NCI-H2107 (cell line): ENCODE measurements around the gene MRO.
"Not testable (repeated sequence)": the region's sequence is repeated elsewhere in the genome, so short reads cannot be mapped to it uniquely, and the experiment has no call there.

Experiments
- DNase-seq: peaks from one replicate; lab custom pipeline; 2025; lab: John Stamatoyannopoulos, UW

Gene MRO

DNA sequence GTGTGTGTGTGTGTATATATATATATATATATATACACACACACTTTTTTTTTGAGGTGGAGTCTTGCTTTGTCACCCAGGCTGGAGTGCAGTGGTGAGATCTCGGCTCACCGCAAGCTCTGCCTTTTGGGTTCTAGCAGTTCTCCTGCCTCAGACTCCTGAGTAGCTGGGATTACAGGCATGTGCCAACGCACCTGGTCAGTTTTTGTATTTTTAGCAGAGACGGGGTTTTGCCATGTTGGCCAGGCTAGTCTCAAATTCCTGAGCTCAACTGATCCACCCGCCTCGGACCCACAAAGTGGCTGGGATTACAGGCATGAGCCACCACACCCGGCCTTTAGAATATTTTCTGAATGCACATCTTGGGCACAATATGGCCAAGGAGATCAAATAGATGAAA lies 13.7 kb upstream of the MRO start:
- not testable (repeated sequence) for DNase-seq

DNA sequence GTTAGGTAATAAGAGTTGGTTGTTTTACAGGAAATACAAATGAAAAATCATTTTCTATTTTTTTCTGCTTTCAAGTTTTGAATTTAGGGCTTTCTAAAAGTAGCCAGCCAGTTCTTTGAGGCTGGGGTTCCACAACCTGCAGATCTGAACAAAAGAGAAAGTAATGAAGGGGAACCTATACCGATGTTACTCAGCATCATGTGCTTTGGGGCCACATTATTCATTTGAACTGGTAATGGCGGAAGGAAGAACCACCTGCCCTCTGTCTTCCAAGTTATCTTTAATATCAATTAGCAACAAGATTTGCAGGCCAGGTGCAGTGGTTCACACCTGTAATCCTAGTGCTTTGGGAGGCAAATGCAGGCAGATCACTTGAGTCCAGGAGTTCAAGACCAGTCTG lies 12.9 kb upstream of the MRO start:
- DNase-seq: no peak

DNA sequence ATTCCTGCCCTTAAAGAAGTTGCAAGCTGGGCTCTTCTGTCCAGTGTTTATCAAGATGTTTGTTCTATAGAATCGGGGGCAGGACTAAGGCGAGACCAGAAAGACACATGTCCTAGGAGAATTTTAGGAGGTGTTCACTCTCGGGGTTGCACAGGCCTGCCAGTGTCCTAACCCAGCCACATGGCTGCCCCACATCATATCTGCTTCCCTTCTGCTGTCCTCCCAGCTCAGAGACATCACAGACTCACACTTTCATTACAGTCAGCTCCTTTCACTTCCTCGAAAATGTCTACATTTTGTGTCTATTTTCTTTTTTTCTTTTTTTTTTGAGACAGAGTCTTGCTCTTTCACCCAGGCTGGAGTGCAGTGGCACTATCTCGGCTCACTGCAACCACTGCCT lies 10.7 kb upstream of the MRO start:
- no peak for DNase-seq

DNA sequence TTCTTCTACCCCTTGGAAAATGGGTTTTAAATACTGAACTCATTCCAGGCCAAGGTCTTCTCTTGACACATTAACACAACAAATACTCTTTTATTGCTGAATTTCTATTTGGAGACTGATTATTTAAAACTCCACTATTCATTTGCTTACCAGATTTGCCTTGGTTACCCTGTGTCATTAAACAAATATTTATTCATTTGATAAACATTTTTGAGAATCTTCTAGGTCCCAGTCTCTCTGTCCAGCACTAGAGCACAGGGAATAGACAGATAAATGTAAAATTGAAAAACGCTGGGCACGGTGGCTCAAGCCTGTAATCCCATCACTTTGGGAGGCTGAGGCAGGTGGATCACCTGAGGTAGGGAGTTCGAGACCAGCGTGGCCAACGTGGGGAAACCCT lies 9.8 kb upstream of the MRO start:
- no peak for DNase-seq

DNA sequence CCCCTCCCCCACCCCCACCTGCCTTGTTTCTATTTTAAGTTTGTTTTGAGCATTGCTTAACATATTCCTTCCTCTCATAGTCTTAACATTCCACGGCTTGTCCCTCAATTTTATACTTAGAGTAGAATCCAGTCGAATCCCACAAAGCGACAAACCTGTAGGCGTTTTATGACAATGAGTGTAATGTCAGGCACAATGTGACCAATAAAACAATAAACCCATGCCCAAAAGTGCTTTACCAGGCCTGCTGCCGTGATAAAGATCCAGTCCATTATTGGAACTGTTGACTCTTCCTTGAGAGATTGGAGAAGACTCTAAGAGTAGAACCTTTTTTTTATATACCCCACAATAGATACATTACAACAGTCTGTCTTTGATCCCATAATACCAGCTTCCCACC lies 6.2 kb upstream of the MRO start:
- no peak for DNase-seq

DNA sequence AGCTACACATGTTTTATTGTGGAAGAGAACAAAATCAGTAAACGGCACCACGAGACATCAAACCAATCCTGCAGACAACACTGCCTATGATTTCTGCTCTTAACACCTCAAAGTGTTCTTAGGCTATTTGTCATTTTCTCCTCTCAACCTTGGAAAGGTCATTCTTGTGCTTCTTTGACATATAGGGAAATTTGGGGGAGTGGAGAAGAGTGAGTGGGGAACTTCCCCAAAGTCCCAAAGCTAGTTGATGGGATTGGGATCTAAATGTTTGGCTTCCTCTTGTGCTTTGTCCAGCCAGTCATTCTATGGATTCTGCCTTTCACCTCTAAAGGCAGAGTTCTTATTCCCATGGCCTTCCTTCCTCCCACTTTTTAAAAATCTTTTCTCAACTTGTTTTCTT lies 5.8 kb upstream of the MRO start:
- no peak for DNase-seq

DNA sequence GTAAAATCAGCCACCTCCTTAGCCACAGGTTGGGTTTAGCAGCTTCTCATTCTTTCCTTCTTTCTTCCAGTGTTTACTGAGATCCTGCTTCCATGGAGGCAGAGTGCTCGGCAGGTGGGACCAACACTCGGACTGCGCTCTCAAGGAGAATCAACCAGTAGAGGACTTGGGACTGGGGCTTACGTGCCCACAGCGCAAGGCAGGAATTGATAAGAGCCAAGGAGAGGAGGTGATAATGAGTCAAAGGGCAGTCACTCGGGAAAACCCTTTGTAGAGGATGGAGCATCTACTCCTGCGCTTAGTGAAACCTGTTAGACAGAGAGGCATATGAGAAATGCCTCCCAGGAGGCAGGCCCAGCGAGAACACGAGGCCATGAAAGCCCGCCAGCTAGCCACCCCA lies 2.9 kb upstream of the MRO start:
- DNase-seq: no peak

DNA sequence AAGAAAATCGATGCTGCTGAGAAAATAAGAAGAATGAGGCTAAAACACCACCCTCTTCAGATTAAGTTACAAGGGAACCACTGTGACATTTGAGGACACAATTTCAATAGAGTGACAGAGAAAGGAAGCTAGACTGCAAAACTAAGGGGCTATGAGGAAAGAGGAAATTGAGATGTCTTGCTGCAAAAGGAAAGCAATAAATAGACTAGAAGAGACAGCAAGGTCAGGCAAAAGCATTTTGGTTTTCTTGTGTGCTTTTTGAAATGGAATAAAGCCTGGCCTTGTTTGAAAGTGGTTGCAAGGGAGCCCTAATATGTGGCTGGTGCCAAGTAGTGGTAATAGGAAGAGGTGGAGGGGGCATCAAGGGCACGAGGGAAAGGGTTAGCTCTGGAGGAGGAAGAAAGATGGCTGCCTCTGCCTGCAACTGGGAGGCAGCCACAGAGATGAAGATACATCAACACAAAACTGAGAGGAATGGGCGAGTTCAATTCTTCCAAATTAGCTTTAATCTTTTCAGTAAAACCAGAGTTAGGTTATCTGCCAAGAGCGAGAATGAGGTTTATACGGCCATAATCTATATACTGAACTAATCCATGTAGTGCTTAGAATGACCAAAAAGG lies 1.2 kb upstream of the MRO start:
- no peak for DNase-seq

DNA sequence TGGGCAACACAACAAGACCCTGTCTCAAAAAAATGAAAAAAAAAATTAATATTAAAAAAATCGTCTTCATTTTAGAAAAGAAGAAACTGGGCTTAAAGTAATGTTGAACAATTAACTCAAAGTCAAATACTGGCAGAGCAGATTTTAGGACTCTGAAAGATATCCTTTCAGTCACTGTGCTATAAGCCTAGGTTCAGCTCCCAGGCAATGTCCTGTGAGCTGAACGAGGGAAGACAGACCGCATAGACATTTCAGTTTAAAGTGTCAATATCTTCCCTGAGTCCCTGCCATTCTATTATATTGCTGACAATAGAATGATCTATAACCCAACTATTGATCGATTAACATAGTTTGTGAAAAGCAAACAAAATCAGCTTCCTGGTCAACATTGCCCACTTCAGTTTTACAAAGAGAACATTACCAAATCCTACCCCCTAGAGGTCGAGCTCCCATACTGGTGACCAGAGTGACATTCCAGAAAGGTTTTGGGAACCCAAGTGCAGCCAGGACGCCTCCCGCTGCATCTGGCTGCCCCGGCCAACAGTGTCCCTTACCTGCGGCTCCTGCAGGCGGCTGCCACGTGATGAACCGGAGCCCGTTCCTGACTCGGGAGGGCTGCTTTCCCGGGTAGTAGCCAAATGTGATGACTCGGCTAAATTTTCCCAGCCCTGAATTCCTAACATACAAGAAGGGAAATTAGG lies 639 bp downstream of the MRO start:
- no peak for DNase-seq

DNA sequence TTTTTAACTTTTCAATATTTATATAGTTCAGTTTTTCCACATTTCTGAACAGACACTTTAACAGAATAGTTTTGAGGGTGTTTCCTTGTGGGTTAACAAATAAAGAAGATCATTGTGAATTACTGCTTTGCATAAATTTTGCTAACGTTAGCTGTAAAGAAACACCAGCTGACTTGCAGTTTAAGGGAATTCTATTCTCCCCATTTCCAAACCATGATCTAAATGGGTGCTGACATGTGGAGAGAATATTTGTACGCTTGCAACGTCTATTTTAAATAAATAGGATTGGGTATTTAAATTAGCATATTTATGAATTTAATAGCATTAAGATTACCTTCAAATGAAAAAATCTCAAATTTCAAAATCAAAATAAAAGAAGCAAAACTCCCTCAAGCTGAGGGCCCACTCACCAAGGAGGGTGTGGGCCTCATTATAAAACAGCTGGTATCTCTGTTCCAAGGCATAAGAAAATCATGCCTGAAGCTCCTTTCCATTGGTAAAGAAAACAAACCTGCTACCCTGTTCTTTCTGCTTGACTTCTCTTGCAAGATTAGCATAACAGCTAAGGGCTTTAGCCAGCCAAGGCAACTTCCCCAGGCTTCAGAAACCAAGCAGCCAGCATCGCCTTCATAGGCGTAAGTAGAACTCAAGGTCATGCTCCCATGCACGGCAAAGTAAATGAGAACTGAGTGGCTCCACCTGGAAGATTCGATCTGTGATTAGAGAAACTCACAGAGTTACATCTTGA lies 3.2 kb downstream of the MRO start:
- no peak for DNase-seq

DNA sequence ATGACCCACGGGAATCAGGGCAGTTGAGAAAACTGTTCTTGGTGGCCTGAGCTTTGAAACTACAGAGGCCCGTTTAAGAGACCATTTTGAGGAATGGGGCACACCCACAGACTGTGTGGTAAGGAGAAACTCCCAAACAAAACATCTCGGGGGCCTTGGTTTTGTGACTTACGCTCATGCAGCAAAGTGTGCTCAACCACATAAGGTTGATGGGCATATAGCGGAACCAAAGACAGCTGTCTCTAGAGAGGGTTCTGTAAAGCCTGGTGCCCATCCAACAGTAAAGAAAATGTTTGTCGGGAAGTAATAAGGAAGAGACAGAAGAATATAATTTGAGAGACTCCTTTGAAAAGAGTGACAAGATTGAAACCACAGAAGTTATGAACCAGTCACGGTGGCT lies 5.4 kb downstream of the MRO start:
- DNase-seq: no peak

DNA sequence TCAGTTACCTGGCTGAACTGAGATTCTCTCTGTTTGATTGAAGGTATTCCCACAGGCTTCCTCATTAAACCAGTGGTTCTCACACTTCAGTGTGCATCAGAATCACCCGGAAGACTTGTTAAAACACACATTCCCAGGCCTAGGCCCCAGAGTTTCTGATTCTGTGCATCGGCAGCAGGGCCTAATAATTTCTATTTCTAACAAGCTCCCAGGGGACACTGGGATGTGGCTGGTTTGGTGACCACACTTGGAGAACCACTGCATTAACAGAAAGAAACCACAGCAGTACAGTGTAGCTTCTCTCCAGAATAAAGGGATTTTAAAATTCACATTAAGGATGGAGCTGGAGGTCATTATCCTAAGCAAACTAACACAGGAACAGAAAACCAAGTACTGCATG lies 6.5 kb downstream of the MRO start:
- no peak for DNase-seq

DNA sequence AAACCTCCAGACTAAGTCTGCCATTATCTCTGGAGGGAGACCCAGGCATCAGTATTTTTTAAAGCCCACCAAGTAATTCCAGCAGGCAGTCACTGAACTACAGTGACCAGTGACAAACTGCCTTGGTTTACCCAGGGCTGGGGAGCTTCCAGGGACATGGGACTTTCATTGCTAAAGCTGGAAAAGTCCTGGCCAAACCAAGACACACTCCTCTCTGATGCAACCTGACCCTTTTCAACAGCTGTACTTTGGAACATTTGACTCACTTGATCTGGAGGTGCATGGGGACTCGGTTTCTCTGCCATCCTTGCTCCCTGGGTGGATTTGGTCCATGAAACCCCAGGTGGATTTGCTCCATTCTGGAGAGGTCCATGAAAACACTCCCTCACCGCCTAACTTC lies 7.0 kb downstream of the MRO start:
- DNase-seq: no peak

DNA sequence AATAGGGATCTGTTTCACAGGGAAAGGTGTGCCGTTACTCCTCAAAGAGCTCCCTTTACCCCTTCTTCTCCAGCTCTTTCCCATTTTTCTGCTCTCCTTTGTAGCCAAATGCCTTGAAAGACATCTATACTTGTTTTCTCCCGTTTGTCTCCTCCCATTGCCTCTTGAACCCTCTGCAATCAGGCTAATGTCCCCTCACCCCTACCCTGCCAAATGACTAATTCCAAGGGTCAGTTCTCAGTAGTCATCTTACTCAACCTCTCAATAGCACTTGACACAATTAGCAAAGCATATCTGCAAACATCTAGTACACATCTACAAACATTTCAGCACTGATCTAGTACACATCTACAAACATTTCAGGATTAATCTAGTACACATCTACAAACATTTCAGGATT lies 12.6 kb downstream of the MRO start:
- no peak for DNase-seq

DNA sequence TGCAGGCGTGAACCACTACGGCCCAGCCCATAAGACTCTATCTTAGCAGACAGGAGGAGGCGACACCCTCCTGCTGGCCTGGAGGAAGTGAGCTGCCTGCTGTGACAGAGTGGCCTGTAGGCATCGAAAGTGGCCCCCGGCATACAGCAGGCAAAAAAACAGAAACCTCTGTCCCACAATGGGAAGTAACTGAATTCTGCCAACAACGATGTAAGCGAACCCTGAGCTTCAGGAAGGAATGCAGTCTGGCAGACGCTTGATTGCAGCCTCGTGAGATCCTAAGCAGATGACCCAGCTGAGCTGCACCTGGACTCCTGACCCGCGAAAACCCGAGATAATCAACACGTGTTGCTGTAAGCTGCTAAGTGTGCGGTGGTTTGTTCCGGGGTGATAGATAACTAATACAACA lies 13.6 kb downstream of the MRO start:
- DNase-seq: no peak

DNA sequence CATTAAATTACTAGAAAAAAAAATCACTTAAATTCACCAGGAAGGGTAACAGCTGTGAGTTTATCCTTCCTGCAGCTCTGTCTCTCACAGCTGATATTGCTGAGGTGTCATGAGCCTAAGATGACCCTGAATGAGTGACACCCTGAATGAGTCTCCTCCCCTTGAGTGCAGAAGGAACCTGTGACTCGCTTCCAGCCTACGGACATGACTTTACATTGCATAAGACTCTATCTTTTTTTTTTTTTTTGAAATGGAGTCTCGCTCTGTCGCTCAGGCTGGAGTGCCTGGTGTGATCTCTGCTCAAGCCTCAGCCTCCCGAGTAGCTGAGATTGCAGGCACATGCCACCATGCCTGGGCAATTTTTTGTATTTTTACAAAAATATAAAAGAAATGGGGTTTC lies 14.1 kb downstream of the MRO start:
- DNase-seq: no peak

DNA sequence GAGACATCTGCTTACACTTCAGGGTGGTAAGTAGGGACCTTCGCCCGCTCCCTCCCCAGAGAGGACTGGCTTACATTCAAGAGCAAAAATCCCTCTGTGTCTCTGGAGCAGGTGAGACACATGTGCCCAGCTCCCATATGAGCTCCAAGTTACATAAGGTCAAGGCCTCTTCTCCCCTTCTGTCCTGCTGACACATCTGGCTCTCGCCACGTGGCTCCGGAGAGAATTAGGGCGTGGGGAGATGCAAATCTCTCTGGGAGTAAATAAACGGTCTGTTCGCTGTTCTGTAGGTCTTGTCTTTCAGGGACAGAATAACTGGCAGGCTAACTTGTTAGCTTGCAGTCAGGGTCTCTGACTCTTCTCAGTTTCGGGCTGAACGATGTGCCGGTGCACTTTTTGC lies 16.2 kb downstream of the MRO start:
- DNase-seq: no peak

DNA sequence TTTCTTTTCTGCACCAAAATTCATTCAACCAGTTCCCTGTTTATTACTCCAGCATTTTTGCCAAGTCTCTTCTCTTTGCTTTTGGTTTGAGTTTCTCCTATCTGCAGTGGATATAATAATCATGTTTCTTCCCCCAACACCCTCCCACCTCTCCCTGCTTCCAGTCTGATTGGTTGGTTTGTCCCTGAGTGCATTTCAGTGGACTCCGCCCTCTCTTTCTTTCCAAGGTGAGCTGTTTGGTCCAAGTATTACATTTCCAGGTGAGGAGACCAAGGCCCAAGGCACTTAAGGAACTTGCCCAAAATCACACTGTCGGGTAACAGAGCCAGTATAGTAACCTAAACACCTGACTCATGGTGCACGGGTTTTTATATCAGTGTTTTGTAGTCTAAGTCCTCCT lies 17.7 kb downstream of the MRO start:
- DNase-seq: no peak

DNA sequence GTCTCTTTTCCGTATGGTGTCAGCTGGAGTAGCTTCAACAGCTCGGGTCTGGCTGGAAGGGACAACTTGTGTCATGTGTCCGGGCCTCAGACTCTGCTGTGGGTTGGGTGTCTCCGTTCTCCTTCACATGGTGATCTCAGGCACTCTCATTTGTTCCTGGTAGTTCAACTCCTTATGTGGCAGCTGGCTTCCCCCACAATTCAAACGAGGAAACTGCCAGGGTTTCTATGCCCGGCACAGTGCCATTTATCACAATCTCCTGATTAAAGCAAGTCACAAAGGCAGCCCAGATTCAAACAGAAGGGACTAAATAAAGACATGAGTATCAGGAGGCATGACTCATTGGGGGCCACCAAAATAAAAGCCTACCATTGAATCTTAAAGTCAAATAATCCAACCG lies 22.7 kb downstream of the MRO start:
- DNase-seq: peak; percentile 49

DNA sequence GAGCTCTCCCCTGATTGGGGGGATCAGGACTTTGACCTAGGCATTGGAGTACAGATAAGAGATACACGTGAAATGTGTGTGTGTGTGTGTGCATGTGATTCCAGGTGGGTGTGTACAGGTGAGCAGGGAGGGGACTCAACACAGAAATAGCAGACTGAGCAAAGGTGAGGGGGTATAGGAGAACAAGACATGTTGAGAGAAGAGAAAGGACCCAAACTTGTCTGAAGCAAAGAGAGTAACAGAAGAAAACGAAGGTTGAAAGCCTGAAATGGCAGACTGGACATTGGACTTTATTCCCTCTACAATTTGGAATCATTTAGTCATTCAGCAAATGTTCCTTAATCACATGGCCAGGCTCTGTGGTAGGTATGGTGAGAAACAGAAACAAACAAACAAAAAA lies 23.3 kb downstream of the MRO start:
- no peak for DNase-seq

DNA sequence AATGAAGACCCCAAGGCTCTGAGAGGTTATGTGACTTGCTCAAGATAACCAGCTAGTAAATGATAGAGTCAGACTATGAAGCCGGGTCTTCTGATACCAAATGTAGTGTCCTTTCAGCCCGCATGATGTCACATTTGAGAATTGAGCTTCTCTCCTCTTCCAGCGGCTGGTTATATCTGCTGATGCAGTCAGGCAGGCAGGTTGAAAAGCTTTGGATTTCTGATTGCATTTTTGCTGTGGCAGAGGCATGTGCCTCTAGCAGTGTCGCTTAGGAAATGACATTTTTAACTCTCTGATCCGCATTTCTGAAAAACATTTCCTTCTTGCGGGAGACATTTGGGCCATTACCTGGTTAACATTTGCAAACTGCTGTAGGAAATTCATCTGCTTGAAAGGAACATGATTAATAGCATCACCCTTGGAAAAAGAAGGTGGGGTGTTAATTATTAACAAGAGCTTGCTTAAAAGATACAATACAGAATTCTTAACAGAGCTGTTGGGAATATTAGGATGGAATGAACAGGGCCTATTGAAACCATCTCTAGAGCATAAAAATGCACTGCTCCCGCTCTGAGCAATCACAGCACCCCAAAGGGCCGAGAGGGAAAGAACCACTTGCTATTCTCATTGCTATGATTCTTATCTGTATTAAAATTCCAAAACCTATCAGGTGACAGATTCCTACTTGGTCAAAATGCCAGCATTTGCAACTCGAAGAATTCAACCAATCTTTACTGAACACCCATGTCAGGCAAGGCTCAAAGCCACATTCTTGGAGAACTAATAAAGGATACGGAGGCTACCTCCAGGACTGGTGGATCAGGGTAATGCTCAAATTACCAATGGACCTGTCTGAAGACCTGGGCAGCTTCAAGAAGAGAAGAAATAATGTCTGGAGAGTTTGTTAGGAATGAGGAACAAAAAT lies 25.9 kb downstream of the MRO start:
- no peak for DNase-seq

DNA sequence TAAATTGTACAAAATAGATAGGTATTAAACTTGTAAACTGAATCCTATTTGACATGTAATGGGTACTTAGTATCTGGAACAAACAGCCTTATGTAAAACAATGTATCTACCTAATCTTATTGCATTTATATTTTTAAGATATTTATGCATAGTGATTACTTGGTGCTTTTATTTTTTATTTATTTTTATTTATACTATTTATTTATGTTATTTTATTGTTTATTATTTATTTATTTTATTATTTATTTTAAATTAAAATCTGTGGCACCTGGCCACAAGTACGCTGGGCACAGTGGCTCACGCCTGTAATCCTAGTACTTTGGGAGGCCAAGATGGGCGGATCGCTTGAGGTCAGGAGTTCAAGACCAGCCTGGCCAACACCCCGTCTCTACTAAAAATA lies 26.9 kb downstream of the MRO start:
- DNase-seq: no peak
